COLO668 (cell line): ENCODE measurements around the gene DPYSL4.
"Not testable (repeated sequence)": the region's sequence is repeated elsewhere in the genome, so short reads cannot be mapped to it uniquely, and the experiment has no call there.

Experiments
- DNase-seq: peaks from one replicate; lab custom pipeline; 2025; ENCODE audit not compliant: unreplicated experiment; lab: John Stamatoyannopoulos, UW

Gene DPYSL4

GRCh38 chr10:132205650-132206376 lies 19.1 kb downstream of the DPYSL4 start:
- no peak for DNase-seq

- DNase-seq, result no peak
These were observed 19.6 kb downstream of the DPYSL4 start for GRCh38 chr10:132206377-132206745.

GRCh38 chr10:132206806-132207535 lies 20.2 kb downstream of the DPYSL4 start:
- DNase-seq, result no peak

GRCh38 chr10:132207536-132208461 lies 21.1 kb downstream of the DPYSL4 start:
- DNase-seq, result no peak

GRCh38 chr10:132208462-132209050 lies 21.8 kb downstream of the DPYSL4 start:
- DNase-seq, result no peak

- no peak for DNase-seq
These were observed 22.4 kb downstream of the DPYSL4 start for GRCh38 chr10:132209130-132209529.

GRCh38 chr10:132209978-132210530 lies 23.3 kb downstream of the DPYSL4 start:
- DNase-seq, result peak; percentile 7

GRCh38 chr10:132210766-132211165 lies 24.0 kb downstream of the DPYSL4 start:
- no peak for DNase-seq

GRCh38 chr10:132211246-132211645 lies 24.5 kb downstream of the DPYSL4 start:
- DNase-seq, result no peak

- no peak for DNase-seq
These were observed 26.1 kb downstream of the DPYSL4 start for GRCh38 chr10:132212816-132213215.

GRCh38 chr10:132213917-132214316 lies 27.2 kb downstream of the DPYSL4 start:
- no peak for DNase-seq

- not testable (repeated sequence) for DNase-seq
These were observed 29.7 kb downstream of the DPYSL4 start for GRCh38 chr10:132216441-132216840.

GRCh38 chr10:132219486-132219885 lies 32.7 kb downstream of the DPYSL4 start:
- DNase-seq, result no peak

GRCh38 chr10:132220061-132220460 lies 33.3 kb downstream of the DPYSL4 start:
- no peak for DNase-seq

GRCh38 chr10:132220996-132221395 lies 34.2 kb downstream of the DPYSL4 start:
- DNase-seq, result not testable (repeated sequence)

- no peak for DNase-seq
These were observed 36.0 kb downstream of the DPYSL4 start for GRCh38 chr10:132222726-132223125.

- DNase-seq, result peak; percentile 80
These were observed 36.4 kb downstream of the DPYSL4 start for GRCh38 chr10:132223156-132223590.

- DNase-seq, result no peak
These were observed 37.0 kb downstream of the DPYSL4 start for GRCh38 chr10:132223611-132224342.

GRCh38 chr10:132224343-132225072 lies 37.8 kb downstream of the DPYSL4 start:
- no peak for DNase-seq
